GM21360 (cell line): ENCODE results near the gene SESTD1.

ENCODE experiments used
- ATAC-seq: cut with Tn5 transposase; IDR thresholded peaks from one replicate; pipeline ENCODE4 v1.9.1; 2021; ENCODE audit warnings: mild to moderate bottlenecking, moderate library complexity; ENCODE audit not compliant: unreplicated experiment

Gene SESTD1

GRCh38 chr2:179193759-179194394 is 70.8 kb downstream of the SESTD1 start:
- no peak for ATAC-seq

GRCh38 chr2:179191110-179191509 is 73.5 kb downstream of the SESTD1 start:
- no peak for ATAC-seq

- ATAC-seq = no peak
These were observed 78.5 kb downstream of the SESTD1 start for GRCh38 chr2:179186126-179186525.

- ATAC-seq = no peak
These were observed 80.0 kb downstream of the SESTD1 start for GRCh38 chr2:179184610-179185009.

GRCh38 chr2:179181002-179181401 is 83.6 kb downstream of the SESTD1 start:
- no peak for ATAC-seq

GRCh38 chr2:179180242-179180641 is 84.4 kb downstream of the SESTD1 start:
- no peak for ATAC-seq

GRCh38 chr2:179179719-179180118 is 84.9 kb downstream of the SESTD1 start:
- no peak for ATAC-seq

- no peak for ATAC-seq
These were observed 86.9 kb downstream of the SESTD1 start for GRCh38 chr2:179177694-179178093.

- ATAC-seq = no peak
These were observed 90.4 kb downstream of the SESTD1 start for GRCh38 chr2:179174240-179174639.

GRCh38 chr2:179172894-179173293 is 91.7 kb downstream of the SESTD1 start:
- ATAC-seq = no peak

GRCh38 chr2:179171371-179171770 is 93.3 kb downstream of the SESTD1 start:
- ATAC-seq = no peak

- ATAC-seq = no peak
These were observed 93.7 kb downstream of the SESTD1 start for GRCh38 chr2:179170901-179171300.

GRCh38 chr2:179165356-179166000 is 99.2 kb downstream of the SESTD1 start:
- ATAC-seq = no peak

- ATAC-seq = no peak
These were observed 123.4 kb downstream of the SESTD1 start for GRCh38 chr2:179141206-179141605.

GRCh38 chr2:179140571-179140970 is 124.1 kb downstream of the SESTD1 start:
- ATAC-seq = no peak

GRCh38 chr2:179139506-179139905 is 125.1 kb downstream of the SESTD1 start:
- no peak for ATAC-seq

GRCh38 chr2:179137200-179137759 is 127.4 kb downstream of the SESTD1 start:
- no peak for ATAC-seq

GRCh38 chr2:179133016-179133415 is 131.6 kb downstream of the SESTD1 start:
- ATAC-seq = no peak

- ATAC-seq = no peak
These were observed 132.6 kb downstream of the SESTD1 start for GRCh38 chr2:179132076-179132475.

- ATAC-seq = no peak
These were observed 134.1 kb downstream of the SESTD1 start for GRCh38 chr2:179130560-179130959.

- no peak for ATAC-seq
These were observed 134.9 kb downstream of the SESTD1 start for GRCh38 chr2:179129574-179130238.

- ATAC-seq = no peak
These were observed 139.2 kb downstream of the SESTD1 start for GRCh38 chr2:179125404-179125803.
